D721Med (cell line): Measurements from ENCODE around the gene BPTF.

Experiments
- DNase-seq: peaks from one replicate; pipeline ENCODE4 v3.0.0; 2011; ENCODE audit warnings: low spot score; ENCODE audit not compliant: insufficient read length
- FAIRE-seq: peaks from 2 replicates; lab custom pipeline; 2011; peaks lifted over from hg19 to GRCh38; lab: Jason Lieb, UNC
- CTCF ChIP-seq: IDR thresholded peaks from 2 replicates; pipeline ENCODE4 v1.5.1; 2012; ENCODE audit warnings: mild to moderate bottlenecking, control low read depth; ENCODE audit not compliant: insufficient read depth; ENCODE audit errors: missing control alignments

The BPTF gene

GRCh38 chr17:67982686-67983382 is 157.5 kb downstream of the BPTF start:
- TF ChIP-seq CTCF = no peak
- DNase-seq (no peak), FAIRE-seq (peak; percentile 51)

DNA sequence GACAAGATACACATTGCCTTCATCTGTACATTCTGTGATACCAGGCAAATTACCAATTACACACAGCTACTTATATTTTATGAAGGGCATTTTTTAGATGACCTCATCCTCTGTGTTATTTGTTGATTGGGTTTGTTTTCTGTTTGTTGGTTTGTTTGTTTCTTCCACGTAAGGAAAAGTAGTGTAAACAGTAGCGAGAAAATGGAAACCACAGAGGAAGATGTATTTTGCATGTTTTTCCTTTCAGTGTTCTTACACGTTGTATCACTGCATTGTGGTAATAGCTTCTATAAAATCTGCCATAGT is 158.0 kb downstream of the BPTF start:
- FAIRE-seq = no peak
- DNase-seq = no peak
- no peak for TF ChIP-seq CTCF

- no peak for TF ChIP-seq CTCF
- DNase-seq = no peak
- FAIRE-seq = no peak
Measured at GRCh38 chr17:67990909-67991308, 165.6 kb downstream of the BPTF start.

- DNase-seq (no peak), FAIRE-seq (no peak)
- TF ChIP-seq CTCF = no peak
Measured at GRCh38 chr17:67992548-67993152, 167.3 kb downstream of the BPTF start.

GRCh38 chr17:67993153-67993997 is 168.1 kb downstream of the BPTF start:
- no peak for TF ChIP-seq CTCF
- DNase-seq (no peak), FAIRE-seq (no peak)

- FAIRE-seq (no peak), DNase-seq (no peak)
- no peak for TF ChIP-seq CTCF
Measured at GRCh38 chr17:67993998-67994361, 168.7 kb downstream of the BPTF start.
